Mesendoderm (in vitro differentiated cells): ENCODE results near the gene PROCR. TPM values are rescaled to one million over a fixed set of nuclear protein-coding genes. Genes with fewer than 3 reads are reported as not detected.

Experiments used
- small RNA-seq: library from polyadenylated mRNA; stranded (forward); fragments of <200 nt; extraction: miRNeasy Mini kit (QIAGEN cat#:217004); gene quantifications from one replicate; pipeline ENCODE3, GENCODE V24; 2013; ENCODE audit not compliant: insufficient read depth

PROCR gene

Small RNAs within 50 kb of the gene (small RNA-seq; reads per million reads assigned to genes)
- gene MT1P3: not detected
- gene RNA5SP483: not detected
